Neural cell (in vitro differentiated cells): Measurements from ENCODE around the gene PBOV1. TPM values are rescaled to one million over a fixed set of nuclear protein-coding genes. Genes with fewer than 3 reads are reported as not detected.

ENCODE experiments used
- H2AFZ ChIP-seq: fragments of 200-600, 300-800 bp; sonication (generic), shearing (Covaris generic); 2 replicates; pipeline ENCODE4 v1.6.0; 2014; ENCODE audit warnings: low read depth, mild to moderate bottlenecking, antibody characterized with exemption, low read length, moderate library complexity
- H3F3A ChIP-seq: fragments of 200-600 bp; shearing (Covaris generic); 2 replicates; pipeline ENCODE4 v1.6.1; 2016; ENCODE audit warnings: mild to moderate bottlenecking, moderate library complexity, mixed read lengths, antibody characterized with exemption, low read length; ENCODE audit not compliant: insufficient read depth, poor library complexity, severe bottlenecking
- H3K27ac ChIP-seq: fragments of 200-600, 300-800 bp; sonication (generic), shearing (Covaris generic); 2 replicates; pipeline ENCODE4 v1.5.1; 2014; ENCODE audit warnings: mild to moderate bottlenecking, low read length, moderate library complexity
- H3K27me3 ChIP-seq: fragments of 300-800, 200-600 bp; sonication (generic), shearing (Covaris generic); 2 replicates; pipeline ENCODE4 v1.6.0; 2014; ENCODE audit warnings: mild to moderate bottlenecking, low read depth, low read length, moderate library complexity; ENCODE audit not compliant: insufficient read depth
- H3K36me3 ChIP-seq: fragments of 300-800, 200-600 bp; sonication (generic), shearing (Covaris generic); 2 replicates; pipeline ENCODE4 v1.5.1; 2014; ENCODE audit warnings: mild to moderate bottlenecking, antibody characterized with exemption, low read length, moderate library complexity; ENCODE audit not compliant: insufficient read depth
- H3K4me2 ChIP-seq: fragments of 300-800, 200-600 bp; sonication (generic), shearing (Covaris generic); 2 replicates; pipeline ENCODE4 v1.6.0; 2014; ENCODE audit warnings: mild to moderate bottlenecking, low read length
- H3K4me3 ChIP-seq: fragments of 300-800, 200-600 bp; sonication (generic), shearing (Covaris generic); 2 replicates; pipeline ENCODE4 v1.5.1; 2014; ENCODE audit warnings: mild to moderate bottlenecking, low read length, moderate library complexity
- H3K79me2 ChIP-seq: fragments of 200-600 bp; shearing (Covaris generic); replicated peaks from 2 replicates; pipeline ENCODE4 v1.6.0; 2014; ENCODE audit warnings: mild to moderate bottlenecking, low read length, moderate library complexity; ENCODE audit not compliant: insufficient read depth
- H3K9ac ChIP-seq: fragments of 300-800, 200-600 bp; sonication (generic), shearing (Covaris generic); 2 replicates; pipeline ENCODE4 v1.6.1; 2016; ENCODE audit warnings: mild to moderate bottlenecking, low read length, mixed read lengths
- H3K9me2 ChIP-seq: fragments of 200-600 bp; shearing (Covaris generic); 2 replicates; pipeline ENCODE4 v1.6.1; 2016; ENCODE audit warnings: mild to moderate bottlenecking, low read length, mixed read lengths; ENCODE audit not compliant: insufficient read depth
- H3K9me3 ChIP-seq: fragments of 200-600, 300-800 bp; sonication (generic), shearing (Covaris generic); 2 replicates; pipeline ENCODE4 v1.6.1; 2016; ENCODE audit warnings: mild to moderate bottlenecking, mixed run types, low read length, moderate library complexity, mixed read lengths
- H4K20me1 ChIP-seq: fragments of 200-600 bp; shearing (Covaris generic); 2 replicates; pipeline ENCODE4 v1.6.1; 2016; ENCODE audit warnings: mild to moderate bottlenecking, mixed run types; ENCODE audit not compliant: insufficient read depth
- EP300 ChIP-seq: fragments of 450-650 bp; conservative IDR thresholded peaks from 2 replicates; pipeline ENCODE4 v1.6.1; 2014; ENCODE audit warnings: antibody characterized with exemption, mild to moderate bottlenecking, moderate library complexity; ENCODE audit not compliant: poor library complexity, severe bottlenecking
- EZH2 ChIP-seq: fragments of 200-600, 300-800 bp; shearing (Covaris generic), sonication (generic); IDR thresholded peaks from 2 replicates; pipeline ENCODE4 v1.6.1; 2014; ENCODE audit warnings: antibody characterized with exemption, low read length, borderline replicate concordance, mild to moderate bottlenecking; ENCODE audit not compliant: insufficient read depth, poor library complexity, severe bottlenecking
- MXI1 ChIP-seq: fragments of 450-650 bp; conservative IDR thresholded peaks from 2 replicates; pipeline ENCODE4 v1.6.1; 2014; ENCODE audit warnings: antibody characterized with exemption, mild to moderate bottlenecking; ENCODE audit not compliant: poor library complexity, severe bottlenecking
- POLR2AphosphoS5 ChIP-seq: IDR thresholded peaks from 2 replicates; pipeline ENCODE4 v1.6.1; 2012
- RAD21 ChIP-seq: fragments of 450-650 bp; conservative IDR thresholded peaks from 2 replicates; pipeline ENCODE4 v1.6.1; 2014; ENCODE audit warnings: antibody characterized with exemption, mild to moderate bottlenecking, moderate library complexity
- REST ChIP-seq: IDR thresholded peaks from 2 replicates; pipeline ENCODE4 v1.6.1; 2012; ENCODE audit warnings: borderline replicate concordance
- SMC3 ChIP-seq: fragments of 450-650 bp; conservative IDR thresholded peaks from 2 replicates; pipeline ENCODE4 v1.6.1; 2014; ENCODE audit warnings: antibody characterized with exemption, mild to moderate bottlenecking, moderate library complexity; ENCODE audit not compliant: poor library complexity
- TAF1 ChIP-seq: IDR thresholded peaks from 2 replicates; pipeline ENCODE4 v1.6.1; 2012; ENCODE audit warnings: low read depth
- polyA plus RNA-seq: library from polyadenylated mRNA; depleted of rRNA; stranded (reverse); fragments of >200 nt; gene quantifications from 2 replicates; pipeline ENCODE4 v1.2.3, GENCODE V29; 2014
- TF ChIP-seq, protein P1 (sequence below): fragments of 450-650 bp; IDR thresholded peaks from 2 replicates; pipeline ENCODE4 v1.5.1; 2014; ENCODE audit warnings: antibody characterized with exemption, mild to moderate bottlenecking, moderate library complexity; ENCODE audit not compliant: poor library complexity, severe bottlenecking

The PBOV1 gene
- polyA plus RNA-seq, 1 donor from 2014 or later, result not detected

GRCh38 chr6:138225953-138226352 lies 7.7 kb upstream of the PBOV1 start:
- no peak overlapping the region for H3K4me3 ChIP-seq
- TF ChIP-seq POLR2AphosphoS5 (no peak), REST (no peak), SMC3 (no peak), EZH2 (no peak), EP300 (no peak), RAD21 (no peak), TAF1 (no peak), MXI1 (no peak)
- TF ChIP-seq, protein P1, sequence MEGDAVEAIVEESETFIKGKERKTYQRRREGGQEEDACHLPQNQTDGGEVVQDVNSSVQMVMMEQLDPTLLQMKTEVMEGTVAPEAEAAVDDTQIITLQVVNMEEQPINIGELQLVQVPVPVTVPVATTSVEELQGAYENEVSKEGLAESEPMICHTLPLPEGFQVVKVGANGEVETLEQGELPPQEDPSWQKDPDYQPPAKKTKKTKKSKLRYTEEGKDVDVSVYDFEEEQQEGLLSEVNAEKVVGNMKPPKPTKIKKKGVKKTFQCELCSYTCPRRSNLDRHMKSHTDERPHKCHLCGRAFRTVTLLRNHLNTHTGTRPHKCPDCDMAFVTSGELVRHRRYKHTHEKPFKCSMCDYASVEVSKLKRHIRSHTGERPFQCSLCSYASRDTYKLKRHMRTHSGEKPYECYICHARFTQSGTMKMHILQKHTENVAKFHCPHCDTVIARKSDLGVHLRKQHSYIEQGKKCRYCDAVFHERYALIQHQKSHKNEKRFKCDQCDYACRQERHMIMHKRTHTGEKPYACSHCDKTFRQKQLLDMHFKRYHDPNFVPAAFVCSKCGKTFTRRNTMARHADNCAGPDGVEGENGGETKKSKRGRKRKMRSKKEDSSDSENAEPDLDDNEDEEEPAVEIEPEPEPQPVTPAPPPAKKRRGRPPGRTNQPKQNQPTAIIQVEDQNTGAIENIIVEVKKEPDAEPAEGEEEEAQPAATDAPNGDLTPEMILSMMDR, result no peak
- no peaks in the 10 kb centered on the region for H3F3A ChIP-seq
- no peak overlapping the region for H3K27ac ChIP-seq
- no peaks in the 10 kb centered on the region for H4K20me1 ChIP-seq
- no peaks in the 10 kb centered on the region for H3K27me3 ChIP-seq
- H3K9ac ChIP-seq, result no peak overlapping the region
- no peaks in the 10 kb centered on the region for H3K79me2 ChIP-seq
- H3K36me3 ChIP-seq, result no peaks in the 10 kb centered on the region
- no peak overlapping the region for H3K4me2 ChIP-seq
- H3K9me3 ChIP-seq, result no peaks in the 10 kb centered on the region
- H3K9me2 ChIP-seq, result no peaks in the 10 kb centered on the region
- H2AFZ ChIP-seq, result no peak overlapping the region

GRCh38 chr6:138222901-138223546 lies 4.7 kb upstream of the PBOV1 start:
- Histone ChIP-seq H3K4me2 (no peak overlapping the region), H3K79me2 (no peaks in the 10 kb centered on the region), H3F3A (no peaks in the 10 kb centered on the region), H4K20me1 (no peaks in the 10 kb centered on the region), H3K4me3 (no peak overlapping the region), H3K9me2 (no peaks in the 10 kb centered on the region), H3K9me3 (no peaks in the 10 kb centered on the region), H2AFZ (no peak overlapping the region), H3K27ac (no peak overlapping the region), H3K27me3 (no peaks in the 10 kb centered on the region), H3K9ac (no peak overlapping the region), H3K36me3 (no peaks in the 10 kb centered on the region)
- no peak for TF ChIP-seq REST
- TF ChIP-seq MXI1, result no peak
- no peak for TF ChIP-seq POLR2AphosphoS5
- no peak for TF ChIP-seq EZH2
- no peak for TF ChIP-seq TAF1
- no peak for TF ChIP-seq RAD21
- no peak for TF ChIP-seq SMC3
- TF ChIP-seq EP300, result no peak
- TF ChIP-seq, protein P1, result no peak
